ENCODE data around the gene SORCS2.

SORCS2 gene

DNA sequence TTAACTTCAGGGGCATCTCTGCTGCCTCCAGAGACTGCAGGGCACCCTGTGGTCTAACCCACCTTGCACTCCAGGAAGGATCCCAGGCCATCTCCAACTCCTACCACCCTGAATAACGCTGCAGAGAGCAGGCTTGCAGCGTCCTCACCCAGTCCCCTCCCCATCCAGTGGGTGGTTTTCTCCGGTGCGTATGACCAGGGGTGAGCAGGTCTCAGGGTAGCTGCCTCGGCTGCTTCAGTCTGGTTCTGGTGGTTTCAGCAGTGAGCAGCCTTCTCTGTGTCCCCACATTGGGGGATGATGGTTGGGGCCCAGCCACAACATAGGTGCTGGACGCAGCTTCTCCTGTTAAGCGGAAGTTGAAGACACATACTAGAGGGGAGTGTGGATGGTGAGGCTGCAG lies 38.6 kb upstream of the SORCS2 start:
- H3K9me3 ChIP-seq (ENCODE audit: control insufficient read depth, insufficient read depth, low read length), result no peaks in the 10 kb centered on the region
- H3K27me3 ChIP-seq (ENCODE audit: control insufficient read depth, insufficient read depth, low read length), result no peaks in the 10 kb centered on the region
- H3K9ac ChIP-seq (ENCODE audit: low read depth, low read length), result no peak overlapping the region
- no peak overlapping the region for H3K4me3 ChIP-seq (ENCODE audit: low read depth, low read length)
- no peaks in the 10 kb centered on the region for H3K4me1 ChIP-seq (ENCODE audit: control insufficient read depth, insufficient read depth, low read length)
- H3K36me3 ChIP-seq (ENCODE audit: control insufficient read depth, insufficient read depth, low read length), result no peaks in the 10 kb centered on the region

DNA sequence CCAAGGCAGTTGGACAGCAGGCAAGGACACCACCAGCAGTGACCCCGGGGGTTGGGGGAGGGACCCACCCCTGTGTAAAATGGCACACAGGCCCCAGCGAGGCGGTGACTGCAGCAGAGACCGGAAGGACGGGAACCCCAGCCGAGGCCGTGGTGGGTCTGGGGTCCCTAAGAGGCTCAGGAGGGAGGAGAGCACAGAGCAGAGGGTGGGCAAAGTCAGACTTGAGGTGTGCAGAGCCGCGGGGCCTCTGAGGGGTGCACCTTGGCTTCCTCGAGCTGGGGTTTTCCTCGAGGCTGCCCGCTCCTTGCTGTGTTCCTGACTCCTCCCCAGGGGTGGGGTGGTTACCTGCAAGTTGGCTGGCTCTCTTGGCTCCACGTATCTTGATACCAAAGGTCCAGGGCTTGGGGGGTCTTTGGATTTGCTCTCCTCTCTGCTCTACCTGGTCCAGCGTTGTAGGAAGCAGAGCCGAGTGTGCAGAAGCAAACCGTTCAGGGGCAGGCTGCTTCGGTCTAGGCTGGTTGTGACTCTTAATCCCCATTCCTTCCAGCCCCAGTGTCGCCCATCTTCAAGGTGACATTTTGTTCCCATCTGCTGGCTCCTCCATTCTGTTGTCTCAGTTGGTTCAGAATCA lies 37.9 kb upstream of the SORCS2 start:
- Histone ChIP-seq H3K9me3 (ENCODE audit: control insufficient read depth, insufficient read depth, low read length) (no peaks in the 10 kb centered on the region), H3K4me3 (ENCODE audit: low read depth, low read length) (no peak overlapping the region), H3K27me3 (ENCODE audit: control insufficient read depth, insufficient read depth, low read length) (no peaks in the 10 kb centered on the region)

DNA sequence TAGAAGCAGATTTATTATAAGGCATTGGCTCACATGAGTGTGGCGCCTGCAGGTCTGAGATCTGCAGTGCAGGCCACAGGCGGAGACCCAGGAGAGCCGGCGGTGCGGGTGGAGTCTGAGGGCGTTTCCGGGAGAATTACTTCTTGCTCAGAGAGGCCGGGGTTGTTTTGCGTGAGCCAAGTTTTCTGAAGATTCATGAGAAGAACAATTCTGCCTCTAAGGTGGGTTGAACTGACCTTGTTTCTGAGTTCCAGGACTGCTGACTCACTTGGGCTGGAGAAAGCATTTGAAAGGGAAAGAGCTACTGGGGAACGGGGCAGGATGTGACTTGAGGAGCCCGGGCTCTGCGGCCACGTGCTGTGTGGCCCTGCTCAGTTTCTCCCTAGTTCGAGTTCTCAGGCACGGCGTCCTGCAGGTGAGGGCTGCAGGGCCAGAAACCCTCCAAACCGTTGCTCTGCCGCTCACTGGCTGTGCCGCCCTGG lies 36.7 kb upstream of the SORCS2 start:
- H3K27me3 ChIP-seq (ENCODE audit: control insufficient read depth, insufficient read depth, low read length), result no peaks in the 10 kb centered on the region
- H3K4me1 ChIP-seq (ENCODE audit: control insufficient read depth, insufficient read depth, low read length), result no peaks in the 10 kb centered on the region
- H3K4me3 ChIP-seq (ENCODE audit: low read depth, low read length), result no peak overlapping the region
- no peak overlapping the region for H3K9ac ChIP-seq (ENCODE audit: low read depth, low read length)
- no peaks in the 10 kb centered on the region for H3K36me3 ChIP-seq (ENCODE audit: control insufficient read depth, insufficient read depth, low read length)
- no peaks in the 10 kb centered on the region for H3K9me3 ChIP-seq (ENCODE audit: control insufficient read depth, insufficient read depth, low read length)

More for the DNA sequence above, 37.9 kb upstream of the SORCS2 start:
- Histone ChIP-seq H3K4me1 (ENCODE audit: control insufficient read depth, insufficient read depth, low read length) (no peaks in the 10 kb centered on the region), H3K9ac (ENCODE audit: low read depth, low read length) (no peak overlapping the region), H3K36me3 (ENCODE audit: control insufficient read depth, insufficient read depth, low read length) (no peaks in the 10 kb centered on the region)

- H3K4me3 ChIP-seq (ENCODE audit: low read depth, low read length), result no peak overlapping the region
- no peaks in the 10 kb centered on the region for H3K27me3 ChIP-seq (ENCODE audit: control insufficient read depth, insufficient read depth, low read length)
- H3K4me1 ChIP-seq (ENCODE audit: control insufficient read depth, insufficient read depth, low read length), result no peaks in the 10 kb centered on the region
- no peaks in the 10 kb centered on the region for H3K36me3 ChIP-seq (ENCODE audit: control insufficient read depth, insufficient read depth, low read length)
- H3K9me3 ChIP-seq (ENCODE audit: control insufficient read depth, insufficient read depth, low read length), result no peaks in the 10 kb centered on the region
- H3K9ac ChIP-seq (ENCODE audit: low read depth, low read length), result no peak overlapping the region
Measured at GRCh38 chr4:7156328-7156727, 36.0 kb upstream of the SORCS2 start.

GRCh38 chr4:7156761-7157488 lies 35.4 kb upstream of the SORCS2 start:
- Histone ChIP-seq H3K9ac (ENCODE audit: low read depth, low read length) (no peak overlapping the region), H3K9me3 (ENCODE audit: control insufficient read depth, insufficient read depth, low read length) (no peaks in the 10 kb centered on the region), H3K27me3 (ENCODE audit: control insufficient read depth, insufficient read depth, low read length) (no peaks in the 10 kb centered on the region), H3K4me3 (ENCODE audit: low read depth, low read length) (no peak overlapping the region), H3K4me1 (ENCODE audit: control insufficient read depth, insufficient read depth, low read length) (no peaks in the 10 kb centered on the region), H3K36me3 (ENCODE audit: control insufficient read depth, insufficient read depth, low read length) (no peaks in the 10 kb centered on the region)

DNA sequence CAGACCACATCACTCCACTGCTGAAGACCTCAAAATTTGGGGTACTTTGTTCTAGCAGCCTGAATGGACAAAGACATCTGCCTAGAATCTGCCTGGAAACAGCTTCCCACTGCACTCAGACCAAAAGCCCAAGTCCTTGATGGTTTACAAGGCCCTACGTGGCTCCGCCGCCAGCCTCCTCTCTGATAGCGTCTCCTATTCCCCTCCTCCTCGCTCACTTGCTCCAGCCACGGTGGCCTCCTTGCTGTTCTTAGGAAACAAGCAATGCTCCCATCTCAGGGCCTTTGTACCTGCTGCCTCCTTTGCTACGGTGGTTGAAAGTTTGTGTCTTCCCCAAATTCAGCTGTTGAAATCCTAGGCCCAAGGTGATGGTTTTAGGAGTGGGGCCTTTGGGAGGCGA lies 34.7 kb upstream of the SORCS2 start:
- H3K4me3 ChIP-seq (ENCODE audit: low read depth, low read length), result no peak overlapping the region
- H3K9me3 ChIP-seq (ENCODE audit: control insufficient read depth, insufficient read depth, low read length), result no peaks in the 10 kb centered on the region
- H3K27me3 ChIP-seq (ENCODE audit: control insufficient read depth, insufficient read depth, low read length), result no peaks in the 10 kb centered on the region
- H3K4me1 ChIP-seq (ENCODE audit: control insufficient read depth, insufficient read depth, low read length), result no peaks in the 10 kb centered on the region
- H3K9ac ChIP-seq (ENCODE audit: low read depth, low read length), result no peak overlapping the region
- no peaks in the 10 kb centered on the region for H3K36me3 ChIP-seq (ENCODE audit: control insufficient read depth, insufficient read depth, low read length)

GRCh38 chr4:7158081-7158750 lies 34.1 kb upstream of the SORCS2 start:
- Histone ChIP-seq H3K9ac (ENCODE audit: low read depth, low read length) (no peak overlapping the region), H3K27me3 (ENCODE audit: control insufficient read depth, insufficient read depth, low read length) (no peaks in the 10 kb centered on the region), H3K36me3 (ENCODE audit: control insufficient read depth, insufficient read depth, low read length) (no peaks in the 10 kb centered on the region), H3K4me1 (ENCODE audit: control insufficient read depth, insufficient read depth, low read length) (no peaks in the 10 kb centered on the region), H3K9me3 (ENCODE audit: control insufficient read depth, insufficient read depth, low read length) (no peaks in the 10 kb centered on the region), H3K4me3 (ENCODE audit: low read depth, low read length) (no peak overlapping the region)

DNA sequence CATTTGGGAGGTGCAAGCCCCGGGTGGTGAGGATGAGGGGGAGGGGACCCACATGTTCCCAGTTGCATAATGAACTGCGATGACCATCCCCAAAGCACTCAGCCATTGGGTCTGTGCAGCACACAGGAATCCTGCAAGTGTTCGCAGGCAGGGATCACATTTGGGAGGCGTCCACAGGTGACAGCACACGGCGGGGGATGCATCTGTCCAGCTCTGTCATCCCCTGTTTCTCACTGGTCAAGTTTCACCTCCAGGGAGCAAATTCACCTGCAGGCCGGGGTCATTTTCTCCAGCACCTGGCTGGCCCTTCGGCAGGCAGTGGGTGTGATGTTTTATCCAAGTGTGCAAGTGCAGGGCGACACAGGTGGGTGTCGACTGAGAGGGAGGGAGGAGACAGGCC lies 33.3 kb upstream of the SORCS2 start:
- no peak overlapping the region for H3K9ac ChIP-seq (ENCODE audit: low read depth, low read length)
- H3K27me3 ChIP-seq (ENCODE audit: control insufficient read depth, insufficient read depth, low read length), result no peaks in the 10 kb centered on the region
- no peaks in the 10 kb centered on the region for H3K9me3 ChIP-seq (ENCODE audit: control insufficient read depth, insufficient read depth, low read length)
- H3K36me3 ChIP-seq (ENCODE audit: control insufficient read depth, insufficient read depth, low read length), result no peaks in the 10 kb centered on the region
- no peaks in the 10 kb centered on the region for H3K4me1 ChIP-seq (ENCODE audit: control insufficient read depth, insufficient read depth, low read length)
- no peak overlapping the region for H3K4me3 ChIP-seq (ENCODE audit: low read depth, low read length)

GRCh38 chr4:7159923-7160322 lies 32.4 kb upstream of the SORCS2 start:
- no peak overlapping the region for H3K9ac ChIP-seq (ENCODE audit: low read depth, low read length)
- no peaks in the 10 kb centered on the region for H3K36me3 ChIP-seq (ENCODE audit: control insufficient read depth, insufficient read depth, low read length)
- no peaks in the 10 kb centered on the region for H3K9me3 ChIP-seq (ENCODE audit: control insufficient read depth, insufficient read depth, low read length)
- no peak overlapping the region for H3K4me3 ChIP-seq (ENCODE audit: low read depth, low read length)
- no peaks in the 10 kb centered on the region for H3K27me3 ChIP-seq (ENCODE audit: control insufficient read depth, insufficient read depth, low read length)
- no peaks in the 10 kb centered on the region for H3K4me1 ChIP-seq (ENCODE audit: control insufficient read depth, insufficient read depth, low read length)

DNA sequence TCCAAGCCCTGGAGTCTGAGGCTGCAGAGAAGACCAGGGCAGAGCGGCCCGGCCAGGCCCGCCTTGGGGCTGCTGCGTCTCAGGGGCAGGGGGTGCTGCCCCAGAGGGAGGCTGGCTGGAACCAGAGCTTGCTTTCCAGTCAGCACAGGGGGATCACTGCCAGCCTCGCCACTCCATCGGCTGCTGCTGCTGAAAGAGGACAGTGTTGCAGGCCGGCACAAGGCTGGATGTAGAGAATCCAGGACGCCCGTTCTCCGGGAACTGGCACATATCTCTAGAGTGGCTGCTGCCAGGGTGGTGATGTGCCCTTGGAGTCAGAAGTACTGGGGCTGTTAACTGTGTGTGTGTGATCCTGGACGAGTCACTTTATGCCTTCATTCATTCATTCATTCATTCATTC lies 31.9 kb upstream of the SORCS2 start:
- Histone ChIP-seq H3K27me3 (ENCODE audit: control insufficient read depth, insufficient read depth, low read length) (no peaks in the 10 kb centered on the region), H3K4me1 (ENCODE audit: control insufficient read depth, insufficient read depth, low read length) (no peaks in the 10 kb centered on the region)

DNA sequence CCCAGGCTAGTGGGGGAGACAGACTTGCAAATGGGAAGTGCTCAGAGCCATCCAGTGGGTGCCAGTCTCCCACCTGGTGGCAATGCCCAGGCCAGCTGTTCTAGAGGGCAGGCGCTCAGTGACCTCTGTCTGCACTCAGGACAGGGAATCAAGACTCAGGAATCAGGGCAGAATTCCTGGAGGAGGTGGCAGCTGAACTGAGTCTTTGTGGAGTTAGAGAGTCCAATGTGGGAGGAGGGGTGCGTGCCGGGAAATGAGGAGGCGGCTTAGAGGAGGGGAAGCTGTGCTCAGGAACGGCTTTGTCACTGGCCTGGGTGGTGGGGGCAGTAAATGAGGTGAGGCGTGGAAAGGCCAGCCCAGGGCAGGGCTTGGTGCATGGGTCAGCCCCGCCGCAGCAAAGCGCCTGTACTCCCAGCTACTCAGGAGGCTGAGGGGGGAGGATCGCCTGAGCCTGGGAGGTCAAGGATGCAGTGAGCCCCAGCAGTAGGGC lies 31.3 kb upstream of the SORCS2 start:
- Histone ChIP-seq H3K36me3 (ENCODE audit: control insufficient read depth, insufficient read depth, low read length) (no peaks in the 10 kb centered on the region), H3K27me3 (ENCODE audit: control insufficient read depth, insufficient read depth, low read length) (no peaks in the 10 kb centered on the region), H3K9me3 (ENCODE audit: control insufficient read depth, insufficient read depth, low read length) (no peaks in the 10 kb centered on the region), H3K4me3 (ENCODE audit: low read depth, low read length) (no peak overlapping the region), H3K9ac (ENCODE audit: low read depth, low read length) (no peak overlapping the region), H3K4me1 (ENCODE audit: control insufficient read depth, insufficient read depth, low read length) (no peaks in the 10 kb centered on the region)

More for the DNA sequence above, 31.9 kb upstream of the SORCS2 start:
- Histone ChIP-seq H3K9me3 (ENCODE audit: control insufficient read depth, insufficient read depth, low read length) (no peaks in the 10 kb centered on the region), H3K36me3 (ENCODE audit: control insufficient read depth, insufficient read depth, low read length) (no peaks in the 10 kb centered on the region), H3K9ac (ENCODE audit: low read depth, low read length) (no peak overlapping the region), H3K4me3 (ENCODE audit: low read depth, low read length) (no peak overlapping the region)

Data from iPS-15b (cell line).